GM23248 (cell line): Measurements from ENCODE around the gene NOX4.

Experiments
- EZH2 ChIP-seq: fragments of 200-600 bp; sonication (generic); IDR thresholded peaks from 2 replicates; pipeline ENCODE4 v1.6.1; 2018; ENCODE audit warnings: antibody characterized with exemption, mild to moderate bottlenecking; ENCODE audit not compliant: insufficient read depth, poor library complexity, severe bottlenecking
- EZH2phosphoT487 ChIP-seq: fragments of 200-600 bp; sonication (generic); IDR thresholded peaks from 2 replicates; pipeline ENCODE4 v1.6.1; 2018; ENCODE audit warnings: antibody characterized with exemption, moderate library complexity, mild to moderate bottlenecking, low read depth; ENCODE audit not compliant: insufficient read depth

DNA sequence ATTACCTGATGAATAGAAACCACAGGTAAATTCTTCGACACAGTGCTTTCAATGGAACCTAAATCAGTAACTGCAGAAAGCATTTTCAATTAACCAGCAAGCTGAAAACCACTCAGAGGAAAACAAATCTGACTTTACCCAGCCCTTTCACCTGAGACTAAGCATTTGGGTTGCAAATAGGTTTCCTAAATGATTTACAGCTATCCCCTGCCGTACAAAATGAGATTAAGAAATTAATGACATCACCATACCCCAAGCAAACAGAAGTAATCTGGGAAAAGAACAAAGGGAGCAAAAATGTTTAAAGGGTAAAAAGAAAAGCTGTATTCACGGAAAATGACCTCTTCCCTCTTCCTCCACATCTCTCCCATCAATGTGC is 584 bp downstream of the NOX4 start:
- TF ChIP-seq EZH2 (no peak), EZH2phosphoT487 (no peak)
